Ecto neural progenitor cell (in vitro differentiated cells): ENCODE results near the gene TLE5.
"Not testable (repeated sequence)": the region's sequence is repeated elsewhere in the genome, so short reads cannot be mapped to it uniquely, and the experiment has no call there.

Experiments
- DNase-seq: peaks from one replicate; pipeline ENCODE4 v3.0.0-alpha.2; 2018; ENCODE audit warnings: low spot score

The TLE5 gene

DNA sequence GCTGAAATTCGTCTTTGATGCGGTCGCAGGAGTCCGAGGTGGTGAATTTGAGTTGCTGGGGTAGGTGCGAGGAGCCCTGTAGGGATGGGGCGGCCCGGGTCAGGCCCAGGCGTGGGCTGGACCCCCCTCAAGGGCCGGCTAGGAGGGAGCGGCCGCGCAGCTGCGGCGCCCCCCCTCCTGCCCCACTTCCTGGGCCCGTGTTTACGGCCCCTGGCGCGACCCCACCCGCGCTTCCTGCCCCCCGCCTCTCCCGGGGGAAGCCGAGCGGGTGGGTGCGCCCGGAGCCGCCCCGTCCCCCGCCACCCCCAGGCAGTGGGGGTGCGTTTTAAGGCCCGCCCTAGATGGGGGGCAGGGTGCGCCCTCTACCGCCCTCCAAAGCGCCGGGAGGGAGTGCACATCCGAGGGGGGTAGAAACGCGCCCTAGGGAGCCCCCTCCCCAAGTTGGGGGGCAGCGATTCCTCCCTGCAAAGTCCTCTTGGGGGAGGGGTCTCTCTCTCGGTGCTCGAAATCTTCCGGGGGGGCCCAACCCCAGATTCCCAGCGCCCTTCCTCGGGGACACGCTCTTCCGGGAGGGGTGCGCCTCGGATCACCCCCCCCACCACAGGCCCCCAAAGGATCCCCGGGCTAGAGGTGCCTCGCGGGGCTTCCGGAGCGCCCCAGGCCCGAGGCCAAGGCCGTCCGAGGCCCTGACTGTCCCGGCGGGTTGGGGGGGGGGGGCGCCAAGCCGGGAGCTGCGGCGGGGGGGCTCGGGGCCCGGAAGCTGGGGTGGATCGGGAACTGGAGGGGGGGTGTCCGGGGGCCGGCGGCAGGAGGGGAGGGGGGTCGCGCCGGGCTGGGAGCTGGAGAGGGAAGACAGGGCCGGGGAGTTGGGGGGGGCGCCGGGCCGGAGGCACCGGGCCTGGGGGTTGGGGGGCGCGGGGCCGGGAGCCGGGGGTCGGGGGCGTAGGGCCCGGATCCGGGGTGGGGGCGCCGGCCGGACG is 823 bp downstream of the TLE5 start:
- no peak for DNase-seq

DNA sequence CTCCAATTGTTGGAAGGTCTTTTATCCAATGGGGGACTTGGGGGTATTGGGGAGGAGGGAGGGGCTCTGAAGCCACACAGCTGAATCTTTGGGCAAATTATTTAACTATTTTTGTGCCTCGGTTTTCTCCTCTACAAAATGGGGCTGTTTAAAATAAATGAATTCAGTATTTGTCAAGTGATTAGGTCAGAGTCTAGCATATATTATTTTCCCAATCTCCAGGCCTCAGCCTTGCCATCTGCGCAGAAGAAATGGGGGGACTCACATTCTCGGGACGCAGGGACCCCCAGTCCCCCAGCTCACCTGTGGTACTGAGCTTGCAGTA is 1.5 kb downstream of the TLE5 start:
- no peak for DNase-seq

DNA sequence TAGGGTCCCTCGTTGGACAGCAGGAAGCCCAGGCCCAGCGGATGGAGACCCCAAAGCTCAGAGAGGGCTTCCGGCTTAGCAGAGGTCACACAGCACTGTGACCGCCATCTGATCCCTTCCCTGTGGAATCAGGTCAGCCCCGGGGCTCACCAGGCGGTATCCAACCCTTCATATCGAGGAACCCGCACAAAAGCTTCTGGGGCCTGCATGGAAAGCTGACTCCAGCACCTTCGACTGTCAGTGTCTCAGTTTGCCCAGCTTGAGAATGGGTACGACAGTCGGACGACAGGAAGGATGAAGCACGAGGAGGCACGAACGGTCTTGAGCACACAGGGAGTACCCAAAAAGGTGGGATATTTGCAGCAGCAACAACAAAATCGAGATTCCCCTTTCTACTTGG is 2.6 kb downstream of the TLE5 start:
- DNase-seq: no peak

DNA sequence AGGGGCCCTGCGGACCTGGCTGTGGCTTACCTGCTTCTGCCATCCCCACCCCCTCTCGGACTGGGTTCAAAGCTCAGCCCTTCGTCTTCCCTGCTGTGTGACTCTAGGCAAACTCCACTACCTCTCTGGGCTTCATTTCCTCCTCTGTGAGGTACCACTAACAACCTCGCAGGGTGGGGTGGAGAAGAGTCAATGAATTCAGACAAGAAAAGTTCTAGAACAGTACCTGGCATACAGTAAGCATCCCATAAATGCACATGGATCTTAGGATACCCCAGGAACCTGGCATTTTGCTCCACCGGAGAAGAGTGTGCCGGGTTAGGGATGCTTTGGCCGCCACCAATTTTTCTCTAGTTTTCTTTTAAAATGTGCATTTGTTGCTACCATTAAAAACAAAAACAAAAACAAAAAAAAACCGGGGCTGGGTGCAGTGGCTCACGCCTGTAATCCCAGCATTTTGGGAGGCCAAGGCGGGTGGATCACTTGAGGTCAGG is 3.4 kb downstream of the TLE5 start:
- no peak for DNase-seq

DNA sequence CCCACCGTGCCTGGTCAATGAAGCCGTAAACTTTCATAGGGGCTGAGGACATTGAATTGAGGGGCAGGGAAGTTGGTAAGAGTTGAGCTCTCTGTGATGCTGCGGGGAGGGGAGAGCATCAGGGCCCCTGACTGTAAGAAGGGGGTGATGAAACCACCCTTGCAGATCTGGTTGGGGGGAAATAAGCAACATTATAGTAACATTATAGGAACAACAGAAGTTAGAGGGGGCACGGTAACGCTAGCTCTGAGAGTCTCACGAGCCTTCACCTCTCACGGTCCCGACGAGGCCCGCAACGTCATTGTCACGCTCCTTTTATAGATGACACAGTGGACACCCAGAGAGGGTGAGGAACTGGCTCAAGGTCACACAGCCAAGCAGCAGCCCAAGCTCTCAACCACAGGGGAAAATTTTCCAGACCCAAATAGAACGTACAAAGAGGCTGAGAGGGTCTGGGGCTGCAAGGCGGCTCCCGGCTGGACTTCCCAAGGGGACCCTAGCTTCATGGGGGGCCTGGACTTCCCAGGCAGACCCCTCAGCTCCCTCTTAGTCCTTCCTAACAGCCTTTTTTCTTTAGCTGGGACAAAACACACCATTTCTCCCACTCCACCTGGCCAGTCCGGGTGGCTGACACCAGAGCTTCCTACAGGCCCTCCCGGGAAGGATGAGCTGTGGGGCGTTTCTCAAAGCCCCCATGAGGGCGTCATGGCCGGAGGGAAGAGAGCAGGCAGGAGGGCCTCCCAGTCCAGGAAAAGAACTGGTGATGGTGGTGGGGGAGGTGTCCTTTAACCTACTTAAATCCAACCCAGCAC is 4.1 kb downstream of the TLE5 start:
- DNase-seq: no peak

DNA sequence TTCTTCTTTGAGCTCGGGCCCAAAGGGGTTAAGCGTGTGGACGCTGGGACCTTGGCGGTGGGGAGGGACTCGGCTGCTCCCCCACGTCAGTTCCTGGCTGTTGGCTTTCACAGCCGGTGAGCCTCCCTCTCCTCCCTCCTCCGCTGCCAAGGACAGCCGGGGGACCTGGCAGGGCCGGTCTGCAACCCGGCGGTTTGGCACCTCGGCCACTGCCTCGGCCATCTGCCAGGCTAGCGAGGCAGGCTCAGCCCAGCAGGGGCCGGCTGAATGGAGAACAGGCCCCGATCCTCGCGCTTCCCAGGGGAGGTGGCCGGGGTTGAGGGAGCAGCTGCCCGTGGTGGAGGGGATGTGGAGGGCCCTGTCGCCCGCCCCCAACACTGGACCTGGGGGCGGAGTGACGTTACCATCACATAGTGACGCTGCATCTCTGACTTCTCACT is 5.0 kb downstream of the TLE5 start:
- DNase-seq: no peak

DNA sequence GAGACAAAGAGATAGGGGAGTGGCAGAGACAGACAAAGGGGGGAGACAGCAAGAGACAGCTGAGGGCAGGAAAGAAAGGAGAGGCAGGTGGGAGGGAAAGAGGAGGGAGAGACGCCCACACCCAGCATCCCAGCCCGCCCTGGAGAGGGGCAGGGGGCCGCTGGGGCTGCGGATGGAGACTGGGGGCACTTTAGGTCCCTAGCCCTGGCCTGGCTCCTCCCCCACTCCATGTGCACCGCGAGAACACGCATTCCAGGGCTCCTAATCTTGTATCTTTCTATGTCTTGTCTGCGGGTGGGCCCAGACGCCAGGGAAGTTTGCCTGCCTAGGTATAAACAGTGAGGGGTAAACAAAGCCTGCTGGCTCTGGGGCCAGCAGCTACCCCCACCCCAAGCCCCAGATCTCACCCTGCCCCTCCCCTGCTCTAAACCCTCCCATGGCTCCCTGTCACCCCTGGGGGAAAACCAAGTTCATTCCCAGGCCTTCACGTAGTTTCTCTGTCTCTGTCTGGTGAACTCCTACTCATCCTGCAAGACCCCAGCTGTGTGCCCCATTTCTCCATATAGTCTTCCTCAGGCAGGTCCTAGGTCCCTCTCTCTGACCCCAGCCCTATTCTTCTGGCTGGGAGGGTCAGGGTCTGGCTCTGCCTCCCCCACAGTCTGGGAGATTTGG is 5.7 kb downstream of the TLE5 start:
- no peak for DNase-seq

DNA sequence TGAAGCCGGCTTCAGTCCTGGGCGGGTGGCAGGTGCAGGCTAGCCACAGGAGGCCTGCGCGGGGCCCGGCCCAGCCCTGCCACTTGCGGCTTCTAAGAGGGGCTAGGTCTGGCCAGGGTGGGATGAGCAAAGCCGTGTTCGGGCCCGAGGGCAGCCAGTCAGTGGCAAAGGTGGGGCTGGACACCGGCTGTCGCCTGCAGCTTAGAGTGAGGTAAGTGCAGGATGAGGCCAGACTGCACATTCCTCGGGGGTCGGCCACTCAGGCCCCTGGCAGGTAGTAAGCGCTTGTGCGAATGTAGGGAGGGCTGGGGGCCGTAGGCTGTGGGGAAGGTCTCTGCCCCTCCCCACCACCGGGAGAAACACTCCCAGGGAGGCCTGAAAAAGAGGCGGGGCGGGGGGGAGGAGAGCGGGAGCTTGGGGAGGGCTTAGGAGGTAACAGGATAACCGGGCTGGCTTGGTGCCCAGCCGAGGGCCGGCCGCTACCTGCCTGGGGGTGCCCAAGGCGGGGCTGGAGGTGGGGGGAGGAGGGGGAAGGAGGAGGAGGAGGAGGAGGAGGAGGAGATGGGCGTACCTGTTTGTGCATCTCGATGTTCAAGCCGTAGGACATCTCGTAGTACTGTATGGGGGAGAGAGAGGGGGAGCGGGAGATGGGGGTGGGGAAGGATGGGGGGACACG is 6.4 kb downstream of the TLE5 start:
- DNase-seq: no peak

DNA sequence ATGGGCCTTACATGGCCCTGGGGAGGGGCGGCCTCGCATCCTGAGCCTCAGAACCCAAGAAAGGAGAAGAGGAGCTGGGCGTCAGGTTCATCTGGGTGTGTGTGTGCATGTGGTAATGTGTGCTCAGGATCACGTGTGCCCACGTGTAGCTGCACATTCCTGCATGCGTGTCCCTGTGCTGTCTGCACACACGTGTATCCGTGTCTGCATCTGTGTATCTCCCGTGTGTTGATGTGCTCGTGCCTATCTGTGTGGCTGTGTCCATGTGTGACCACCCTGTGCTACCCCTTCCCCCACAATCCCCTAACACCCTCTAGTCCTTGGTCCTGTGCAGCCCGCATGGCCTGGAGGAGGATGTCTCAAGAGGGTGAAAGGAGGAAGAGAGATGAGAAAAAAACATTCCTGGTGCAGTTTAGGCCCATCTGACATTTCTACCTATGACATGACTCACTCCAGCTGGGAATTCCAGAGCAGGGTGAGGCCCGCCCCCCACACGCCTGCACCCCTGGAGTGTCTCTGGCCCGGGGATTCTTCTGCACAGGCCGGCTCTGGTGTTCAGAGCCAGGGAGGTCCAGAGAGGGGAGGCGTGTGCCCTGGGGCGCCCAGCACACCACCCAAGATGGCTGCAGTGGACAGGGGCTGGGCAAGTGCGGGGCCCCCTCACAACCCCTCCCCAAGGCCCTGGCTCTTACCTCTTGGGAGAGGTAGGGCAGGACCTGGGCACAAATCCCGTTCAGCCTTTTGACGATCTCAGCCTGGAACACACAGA is 7.1 kb downstream of the TLE5 start:
- DNase-seq: no peak

DNA sequence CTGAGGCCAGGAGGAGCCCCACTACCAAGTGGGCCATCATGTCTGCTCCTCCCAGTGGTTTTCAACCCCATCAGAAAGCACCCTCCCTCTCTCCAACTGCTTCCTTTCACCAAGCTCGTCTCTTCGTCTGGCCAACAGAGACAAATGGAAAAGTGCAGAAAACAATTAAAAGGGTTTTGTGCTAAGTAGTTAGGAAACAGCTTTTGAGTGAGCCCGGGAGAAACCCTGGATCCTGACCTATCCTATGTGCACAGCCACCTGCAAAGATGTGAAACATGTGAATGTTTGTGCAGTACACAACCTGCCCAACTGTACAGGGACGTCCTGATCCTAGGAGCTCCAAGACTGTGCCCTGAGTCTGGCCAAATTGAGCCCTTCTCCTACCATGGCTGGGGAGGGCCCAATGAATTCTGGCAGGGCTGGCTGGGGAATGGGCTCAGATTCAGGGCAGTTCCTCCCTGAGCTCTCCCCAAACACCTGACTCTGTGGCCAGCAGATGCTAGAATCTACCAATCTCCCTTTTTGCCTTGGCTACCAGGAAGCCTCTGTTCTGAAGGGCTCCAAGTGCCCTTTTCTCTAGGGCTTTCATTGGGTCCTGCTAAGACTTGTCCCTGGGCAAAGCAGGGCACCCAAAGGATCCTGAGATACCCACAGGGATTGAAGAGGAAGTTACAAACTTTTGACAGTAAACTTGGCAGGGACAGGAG is 7.9 kb downstream of the TLE5 start:
- DNase-seq: no peak

DNA sequence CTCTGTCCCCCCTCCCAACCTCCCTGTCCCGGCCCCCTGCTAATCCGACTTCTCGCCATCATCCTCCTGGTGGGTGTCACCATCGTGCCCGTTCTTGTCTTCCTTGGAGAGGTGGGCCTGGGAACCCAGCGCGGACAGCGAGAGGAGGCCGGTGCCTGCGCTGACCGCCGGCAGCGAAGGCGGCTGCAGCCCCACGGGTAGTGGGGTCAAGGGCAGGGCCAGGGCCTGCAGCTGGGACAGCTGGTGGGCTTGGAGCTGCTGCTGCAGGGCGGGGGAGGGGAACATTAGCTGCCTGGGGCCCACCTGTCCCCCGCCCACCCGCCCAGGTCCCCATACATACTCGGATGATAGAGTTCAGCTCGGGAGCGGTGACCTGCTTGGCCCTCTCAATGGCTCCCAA is 8.5 kb downstream of the TLE5 start:
- no peak for DNase-seq

DNA sequence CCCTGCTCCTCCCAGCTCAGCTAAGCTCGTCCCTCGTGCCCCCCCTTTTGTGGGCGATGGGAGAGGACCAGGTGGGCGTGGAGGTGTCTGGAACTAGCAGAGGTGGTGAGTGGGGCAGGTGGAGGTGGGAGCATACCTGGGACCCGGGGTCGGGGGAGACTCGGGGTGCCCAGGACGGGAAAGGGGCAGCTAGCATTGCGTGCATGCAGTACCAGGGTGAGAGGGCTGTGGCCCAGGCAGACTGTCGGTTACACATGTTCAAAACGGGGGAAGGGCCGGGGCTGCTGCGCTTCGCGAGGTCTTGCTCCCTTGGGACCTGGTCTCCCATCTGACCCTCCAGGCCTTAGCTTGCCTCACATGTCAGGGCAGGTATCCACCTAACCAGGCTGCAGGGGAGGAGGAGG is 9.1 kb downstream of the TLE5 start:
- no peak for DNase-seq

DNA sequence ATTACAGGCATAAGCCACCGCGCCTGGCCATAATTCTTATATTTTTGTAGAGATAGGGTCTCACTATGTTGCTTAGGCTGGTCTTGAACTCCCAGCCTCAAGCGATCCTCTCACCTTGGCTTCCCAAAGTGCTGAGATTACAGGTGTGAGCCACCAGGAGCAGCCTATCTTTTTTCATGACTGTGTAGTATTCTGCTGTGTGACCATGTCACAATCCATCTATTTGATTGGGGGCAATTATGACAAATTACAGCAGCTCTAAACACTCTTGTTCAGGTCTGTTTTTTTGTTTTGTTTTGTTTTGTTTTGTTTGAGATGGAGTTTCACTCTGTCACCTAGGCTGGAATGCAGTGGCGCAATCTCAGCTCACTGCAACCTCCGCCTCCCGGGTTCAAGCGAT is 12.3 kb downstream of the TLE5 start:
- not testable (repeated sequence) for DNase-seq

DNA sequence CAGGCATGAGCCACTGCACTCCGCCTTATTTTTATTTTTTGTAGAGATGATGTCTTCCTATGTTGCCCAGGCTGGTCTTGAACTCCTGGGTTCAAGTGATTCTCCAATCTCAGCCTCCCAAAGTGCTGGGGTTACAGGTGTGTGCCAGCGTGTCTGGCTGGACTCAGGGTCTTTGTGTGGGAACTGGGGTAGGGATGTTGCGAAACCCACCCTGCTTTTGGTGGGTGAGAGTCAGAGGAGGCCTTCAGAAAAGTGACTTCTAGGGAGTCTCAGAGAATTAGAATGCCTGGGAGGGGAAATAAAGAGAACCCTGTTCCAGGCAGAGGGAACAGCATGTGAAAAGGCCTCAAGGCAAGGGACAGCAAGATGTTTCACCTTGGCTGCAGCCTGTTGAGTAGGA is 13.2 kb downstream of the TLE5 start:
- no peak for DNase-seq

DNA sequence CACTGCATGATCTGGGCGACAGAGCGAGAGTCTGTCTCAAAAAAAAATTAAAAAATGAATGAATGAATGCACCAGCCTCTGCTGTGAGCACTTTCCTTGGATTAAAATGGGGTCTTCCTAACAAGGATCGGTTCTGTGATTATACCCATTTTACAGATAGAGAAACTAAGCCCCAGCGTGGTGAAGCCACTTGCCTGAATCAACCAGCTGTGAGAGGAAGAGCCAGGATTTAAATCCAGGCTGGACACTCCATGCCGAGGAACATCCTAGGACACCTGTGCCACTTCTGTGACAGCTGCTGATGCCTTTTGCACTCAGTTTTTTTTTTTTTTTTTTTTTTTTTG is 14.1 kb downstream of the TLE5 start:
- DNase-seq: no peak

DNA sequence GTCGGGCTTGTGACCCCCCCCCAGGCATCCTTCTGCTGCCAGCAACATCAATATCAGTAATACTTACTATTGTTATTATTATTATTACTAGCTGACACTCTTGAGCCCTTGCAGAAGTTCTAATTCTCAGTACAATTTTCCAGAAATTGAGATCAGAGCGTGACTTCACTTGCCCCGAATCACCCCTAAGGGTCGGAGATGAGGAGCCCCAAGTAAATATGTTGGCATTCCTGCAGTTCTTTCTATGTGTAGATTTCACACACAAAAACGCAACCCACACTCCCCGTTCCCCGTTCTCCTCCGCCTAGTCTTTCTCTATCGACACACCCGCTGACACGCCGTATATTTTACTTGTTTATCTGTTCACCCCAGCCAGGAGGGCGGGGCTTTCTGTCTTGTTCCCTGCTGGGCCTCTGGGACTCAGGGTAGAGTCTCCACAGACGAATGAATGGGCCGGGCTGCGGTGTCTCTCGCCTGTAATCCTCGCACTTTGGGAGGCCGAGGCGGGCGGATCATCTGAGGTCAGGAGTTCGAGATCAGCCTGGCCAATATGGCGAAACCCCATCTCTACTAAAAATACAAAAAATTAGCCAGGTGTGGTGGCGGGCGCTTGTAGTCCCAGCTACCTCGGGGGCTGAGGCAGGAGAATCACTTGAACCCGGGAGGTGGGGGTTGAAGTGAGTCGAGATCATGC is 14.7 kb downstream of the TLE5 start:
- peak; percentile 77 for DNase-seq

DNA sequence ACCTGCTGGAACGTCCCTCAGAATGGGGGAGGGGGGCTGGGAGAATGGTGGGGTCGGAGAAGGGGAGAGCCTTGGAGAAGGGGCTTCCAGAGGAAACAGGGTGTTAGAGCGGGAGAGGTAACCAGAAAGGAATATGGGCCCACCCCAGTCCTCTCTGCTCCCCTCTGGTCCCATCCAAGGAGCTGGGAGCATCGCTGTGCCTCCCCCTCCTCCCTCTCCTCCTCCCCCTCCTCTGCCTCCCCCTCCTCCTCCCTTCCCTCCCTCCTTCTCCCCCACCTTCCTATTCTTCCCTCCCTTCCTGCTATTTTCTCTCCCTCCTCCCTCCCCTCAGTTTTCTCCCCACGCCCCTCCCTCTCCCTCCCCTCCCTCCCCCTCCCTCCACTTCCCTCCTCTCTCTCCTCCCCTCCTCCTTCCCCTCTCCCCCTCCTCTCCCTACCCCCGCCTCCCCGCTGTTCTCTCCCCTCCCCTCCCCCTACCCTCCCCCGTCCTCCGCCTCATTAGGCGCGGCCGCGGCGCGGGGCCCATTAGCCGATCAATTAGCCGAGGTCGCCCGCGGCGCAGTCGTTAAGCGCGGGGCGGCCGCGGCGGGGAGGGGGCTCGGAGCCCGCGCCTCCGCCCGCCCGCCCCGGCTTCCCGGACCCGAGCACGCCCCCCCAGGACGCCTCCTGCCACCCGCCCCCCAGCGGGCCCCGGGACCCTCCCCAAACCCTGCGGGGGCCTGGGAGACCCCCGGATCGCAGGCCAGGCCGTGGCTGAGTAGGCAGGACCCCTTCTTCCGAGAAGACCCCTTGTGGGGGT is 15.4 kb downstream of the TLE5 start:
- DNase-seq: no peak

DNA sequence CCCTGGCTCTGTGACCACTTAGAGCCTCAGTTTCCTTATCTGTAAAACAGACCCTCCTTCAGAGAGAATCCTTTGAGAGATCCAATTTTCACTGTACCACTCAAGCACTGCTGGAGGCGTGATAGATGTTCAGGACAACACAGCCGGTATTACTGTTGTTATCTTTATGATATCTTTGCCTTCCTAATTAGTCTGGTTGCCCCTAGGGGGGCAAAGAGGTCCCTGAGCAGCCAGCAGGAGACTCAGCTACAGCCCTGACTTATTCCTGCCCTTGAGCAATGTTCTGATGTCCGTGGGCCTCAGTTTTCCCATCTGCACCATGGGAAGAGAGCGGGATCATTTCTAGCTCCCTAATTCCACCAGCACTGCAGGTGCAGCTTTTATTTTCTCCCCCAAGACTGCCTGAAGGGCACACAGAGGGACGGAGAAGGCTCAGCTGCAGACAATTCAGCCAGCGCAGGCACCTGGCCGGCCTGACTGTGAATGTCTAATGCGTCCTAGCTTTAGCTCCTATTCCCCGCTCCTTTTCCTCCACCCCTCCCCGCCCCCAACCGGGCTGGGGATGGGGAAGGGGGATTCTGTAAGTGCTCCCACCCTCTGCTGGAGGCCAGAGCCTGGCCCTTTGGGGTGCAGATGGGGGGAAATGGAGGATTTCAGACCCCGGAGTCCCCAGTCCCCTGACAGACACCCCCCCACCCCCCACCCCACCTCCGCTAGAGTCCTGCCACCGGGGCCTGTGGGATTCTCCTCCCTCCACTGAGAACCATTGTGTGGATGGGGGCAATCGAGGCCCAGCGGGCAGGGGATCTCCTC is 16.2 kb downstream of the TLE5 start:
- no peak for DNase-seq
